Islet of Langerhans (tissue), 1 donor: ENCODE data around the gene KRT14.
"Not testable (repeated sequence)": the region's sequence is repeated elsewhere in the genome, so short reads cannot be mapped to it uniquely, and the experiment has no call there.

Source experiments
- FAIRE-seq: peaks from one replicate; lab custom pipeline; 2011; peaks lifted over from hg19 to GRCh38; lab: Jason Lieb, UNC

Gene KRT14

GRCh38 chr17:41576740-41577139, 10.0 kb downstream of the KRT14 start:
- FAIRE-seq = not testable (repeated sequence)

GRCh38 chr17:41575336-41575735, 11.4 kb downstream of the KRT14 start:
- no peak for FAIRE-seq

GRCh38 chr17:41571561-41572434, 14.9 kb downstream of the KRT14 start, which contains the start of gene KRT9:
TSS of gene KRT9 (minus strand) at chr17:41572059. CDS start at chr17:41571992, 67 bp downstream.
- no peak for FAIRE-seq

GRCh38 chr17:41567317-41567716, 19.4 kb downstream of the KRT14 start:
- no peak for FAIRE-seq

GRCh38 chr17:41565338-41565737, 21.4 kb downstream of the KRT14 start:
- no peak for FAIRE-seq

- no peak for FAIRE-seq
These were observed 23.0 kb downstream of the KRT14 start for GRCh38 chr17:41563607-41564170.

- FAIRE-seq = no peak
These were observed 25.1 kb downstream of the KRT14 start for GRCh38 chr17:41561554-41561953.

- FAIRE-seq = no peak
These were observed 27.1 kb downstream of the KRT14 start for GRCh38 chr17:41559548-41559947.

GRCh38 chr17:41556931-41557330, 29.8 kb downstream of the KRT14 start:
- no peak for FAIRE-seq

GRCh38 chr17:41556306-41556705, 30.4 kb downstream of the KRT14 start:
- no peak for FAIRE-seq

GRCh38 chr17:41555105-41555887, 31.4 kb downstream of the KRT14 start:
- no peak for FAIRE-seq

- no peak for FAIRE-seq
These were observed 32.6 kb downstream of the KRT14 start for GRCh38 chr17:41553987-41554680.

- no peak for FAIRE-seq
These were observed 33.5 kb downstream of the KRT14 start for GRCh38 chr17:41553176-41553575.

- no peak for FAIRE-seq
These were observed 34.2 kb downstream of the KRT14 start for GRCh38 chr17:41552455-41552854.

- FAIRE-seq = no peak
These were observed 35.3 kb downstream of the KRT14 start for GRCh38 chr17:41551365-41551764.

- FAIRE-seq = no peak
These were observed 37.1 kb downstream of the KRT14 start for GRCh38 chr17:41549596-41550039.

- peak; percentile 96 for FAIRE-seq
These were observed 37.7 kb downstream of the KRT14 start for GRCh38 chr17:41548844-41549595.

GRCh38 chr17:41547921-41548843, 38.5 kb downstream of the KRT14 start:
- FAIRE-seq = no peak

- FAIRE-seq = no peak
These were observed 39.3 kb downstream of the KRT14 start for GRCh38 chr17:41547378-41547841.

GRCh38 chr17:41546819-41547218, 39.9 kb downstream of the KRT14 start:
- FAIRE-seq = no peak
